ENCODE data around the gene POU5F1. TPM values are rescaled to one million over a fixed set of nuclear protein-coding genes. Genes with fewer than 3 reads are reported as not detected.
"Not testable (repeated sequence)": the region's sequence is repeated elsewhere in the genome, so short reads cannot be mapped to it uniquely, and the experiment has no call there.

Gene POU5F1
- polyA plus RNA-seq, 1 experiment = not detected

- ChIA-PET POLR2A (interaction anchor here (1.0 kb wide), 1 partner anchor 45 kb away, joined by 3 read pairs; the partner anchor contains the start of gene TCF19), CTCF (interaction anchor here (0.5 to 1.4 kb wide), 5 partner anchors 134 to 1635 kb away, joined by 3 to 6 read pairs (median 3); partner anchors contain the start of gene TAP2)
- DNase-seq (ENCODE audit: low read depth, low spot score) = no peak
These were observed 33.0 kb upstream of the POU5F1 start for GRCh38 chr6:31203345-31203979.

GRCh38 chr6:31202259-31203166 lies 32.0 kb upstream of the POU5F1 start:
- ChIA-PET POLR2A (no interaction called here), CTCF (interaction anchor here (0.6 to 1.4 kb wide), 6 partner anchors 8 to 1636 kb away, joined by 3 to 6 read pairs (median 3); partner anchors contain the start of gene TAP2)
- no peak for TF ChIP-seq CTCF (IDR thresholded peaks at IDR 0.05; ENCODE audit: low read depth, low read length)
- H3K27me3 ChIP-seq (ENCODE audit: control insufficient read depth, insufficient read depth, low read length) = no peaks in the 10 kb centered on the region
- peaks cover 4% of the 10 kb centered on the region for H3K9me3 ChIP-seq (ENCODE audit: control insufficient read depth, insufficient read depth, low read length)
- H3K27ac ChIP-seq (ENCODE audit: low read depth, low read length) = no peak overlapping the region
- DNase-seq (ENCODE audit: low read depth, low spot score) = no peak
- H3K4me3 ChIP-seq (ENCODE audit: low read depth, low read length) = no peak overlapping the region

More at GRCh38 chr6:31203345-31203979, 33.0 kb upstream of the POU5F1 start:
- Histone ChIP-seq H3K4me3 (ENCODE audit: low read depth, low read length) (peak overlapping the region; percentile 60), H3K9me3 (ENCODE audit: control insufficient read depth, insufficient read depth, low read length) (peaks cover 4% of the 10 kb centered on the region), H3K27me3 (ENCODE audit: control insufficient read depth, insufficient read depth, low read length) (no peaks in the 10 kb centered on the region), H3K27ac (ENCODE audit: low read depth, low read length) (peak overlapping the region; percentile 85)
- TF ChIP-seq CTCF (IDR thresholded peaks at IDR 0.05; ENCODE audit: low read depth, low read length) = no peak

- H3K4me3 ChIP-seq (ENCODE audit: low read depth, low read length); H3K9me3 ChIP-seq (ENCODE audit: control insufficient read depth, insufficient read depth, low read length); DNase-seq (ENCODE audit: low read depth, low spot score); H3K27me3 ChIP-seq (ENCODE audit: control insufficient read depth, insufficient read depth, low read length); POLR2A ChIA-PET; H3K27ac ChIP-seq (ENCODE audit: low read depth, low read length): not testable (repeated sequence)
- CTCF ChIA-PET = interaction anchor here (3.7 kb wide), 1 partner anchor 168 kb away, joined by 75 read pairs; no protein-coding TSS in a partner anchor
These were observed 28.6 kb upstream of the POU5F1 start for GRCh38 chr6:31199105-31199452.

GRCh38 chr6:31197559-31198305 lies 27.2 kb upstream of the POU5F1 start:
- CTCF ChIA-PET = interaction anchor here (0.6 to 3.7 kb wide), 8 partner anchors 14 to 247 kb away, joined by 3 to 75 read pairs (median 6); partner anchors contain the start of gene TCF19
- peak overlapping the region; percentile 80 for H3K4me3 ChIP-seq (ENCODE audit: low read depth, low read length)
- peaks cover 4% of the 10 kb centered on the region for H3K9me3 ChIP-seq (ENCODE audit: control insufficient read depth, insufficient read depth, low read length)
- POLR2A ChIA-PET = no interaction called here
- no peak for TF ChIP-seq CTCF (IDR thresholded peaks at IDR 0.05; ENCODE audit: low read depth, low read length)
- peak overlapping the region; percentile 80 for H3K27ac ChIP-seq (ENCODE audit: low read depth, low read length)
- no peak for DNase-seq (ENCODE audit: low read depth, low spot score)
- H3K27me3 ChIP-seq (ENCODE audit: control insufficient read depth, insufficient read depth, low read length) = no peaks in the 10 kb centered on the region

GRCh38 chr6:31196251-31197022 lies 26.0 kb upstream of the POU5F1 start:
- POLR2A ChIA-PET = interaction anchor here (0.6 kb wide), 1 partner anchor 501 kb away, joined by 3 read pairs; no protein-coding TSS in a partner anchor
- not testable (repeated sequence) for H3K9me3 ChIP-seq (ENCODE audit: control insufficient read depth, insufficient read depth, low read length); H3K27ac ChIP-seq (ENCODE audit: low read depth, low read length)

GRCh38 chr6:31195308-31195979 lies 25.0 kb upstream of the POU5F1 start:
- POLR2A ChIA-PET; DNase-seq (ENCODE audit: low read depth, low spot score); H3K4me3 ChIP-seq (ENCODE audit: low read depth, low read length); H3K27me3 ChIP-seq (ENCODE audit: control insufficient read depth, insufficient read depth, low read length); H3K9me3 ChIP-seq (ENCODE audit: control insufficient read depth, insufficient read depth, low read length); H3K27ac ChIP-seq (ENCODE audit: low read depth, low read length): not testable (repeated sequence)
- CTCF ChIA-PET = interaction anchor here (2.6 to 4.0 kb wide), 3 partner anchors 58 to 172 kb away, joined by 8 to 75 read pairs (median 19); no protein-coding TSS in a partner anchor

More at GRCh38 chr6:31196251-31197022, 26.0 kb upstream of the POU5F1 start:
- DNase-seq (ENCODE audit: low read depth, low spot score); H3K27me3 ChIP-seq (ENCODE audit: control insufficient read depth, insufficient read depth, low read length): not testable (repeated sequence)
- H3K4me3 ChIP-seq (ENCODE audit: low read depth, low read length) = peak overlapping the region; percentile 80; the same call in 1 of the 2 replicates
- CTCF ChIA-PET = interaction anchor here (0.6 to 3.7 kb wide), 19 partner anchors 10 to 248 kb away, joined by 3 to 75 read pairs (median 4); partner anchors contain the start of gene TCF19
